GM19023 (cell line): ENCODE data around the gene ANKRD6.

Experiments used
- ATAC-seq: cut with Tn5 transposase; IDR thresholded peaks from one replicate; pipeline ENCODE4 v1.9.1; 2021; ENCODE audit warnings: mild to moderate bottlenecking, moderate library complexity; ENCODE audit not compliant: unreplicated experiment

Gene ANKRD6

DNA sequence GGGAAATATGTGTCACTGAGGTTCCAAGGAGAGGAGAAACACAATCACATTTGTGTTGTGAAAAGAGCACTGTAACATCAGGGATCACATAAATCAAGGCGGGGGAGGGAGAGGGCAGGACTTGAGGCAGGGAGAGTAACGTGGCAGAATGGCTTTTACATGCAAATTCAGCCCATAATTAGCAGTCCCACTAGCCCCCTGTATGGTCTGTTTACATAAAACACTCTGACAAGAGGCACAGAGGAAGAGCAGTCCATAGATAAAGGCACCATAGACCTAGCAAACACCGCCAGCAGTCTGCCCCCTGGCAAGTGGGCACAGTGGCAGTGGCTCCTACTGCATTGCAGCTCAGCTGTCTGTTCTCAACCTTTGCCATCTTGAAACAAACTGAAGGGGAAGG lies 122.9 kb downstream of the ANKRD6 start:
- no peak for ATAC-seq

DNA sequence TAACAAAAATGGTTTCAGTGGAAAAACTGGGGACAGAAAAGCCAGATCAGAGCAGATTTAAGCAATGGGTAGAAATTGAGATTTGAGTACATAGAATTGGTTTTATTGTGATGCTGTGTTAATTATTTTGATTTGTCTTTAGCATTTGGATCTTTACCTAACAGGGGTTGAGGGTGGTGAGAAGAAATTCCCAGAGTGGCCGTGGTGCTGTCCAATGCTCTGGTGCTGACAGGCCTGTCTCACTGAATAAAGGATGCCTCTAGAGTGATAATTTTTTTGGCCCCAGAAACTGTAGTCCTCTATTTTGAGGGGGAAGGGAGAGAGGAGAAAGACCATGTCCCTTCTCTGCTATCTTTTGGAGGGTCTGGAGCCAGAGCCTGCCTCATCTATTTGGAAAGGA lies 126.5 kb downstream of the ANKRD6 start:
- no peak for ATAC-seq

DNA sequence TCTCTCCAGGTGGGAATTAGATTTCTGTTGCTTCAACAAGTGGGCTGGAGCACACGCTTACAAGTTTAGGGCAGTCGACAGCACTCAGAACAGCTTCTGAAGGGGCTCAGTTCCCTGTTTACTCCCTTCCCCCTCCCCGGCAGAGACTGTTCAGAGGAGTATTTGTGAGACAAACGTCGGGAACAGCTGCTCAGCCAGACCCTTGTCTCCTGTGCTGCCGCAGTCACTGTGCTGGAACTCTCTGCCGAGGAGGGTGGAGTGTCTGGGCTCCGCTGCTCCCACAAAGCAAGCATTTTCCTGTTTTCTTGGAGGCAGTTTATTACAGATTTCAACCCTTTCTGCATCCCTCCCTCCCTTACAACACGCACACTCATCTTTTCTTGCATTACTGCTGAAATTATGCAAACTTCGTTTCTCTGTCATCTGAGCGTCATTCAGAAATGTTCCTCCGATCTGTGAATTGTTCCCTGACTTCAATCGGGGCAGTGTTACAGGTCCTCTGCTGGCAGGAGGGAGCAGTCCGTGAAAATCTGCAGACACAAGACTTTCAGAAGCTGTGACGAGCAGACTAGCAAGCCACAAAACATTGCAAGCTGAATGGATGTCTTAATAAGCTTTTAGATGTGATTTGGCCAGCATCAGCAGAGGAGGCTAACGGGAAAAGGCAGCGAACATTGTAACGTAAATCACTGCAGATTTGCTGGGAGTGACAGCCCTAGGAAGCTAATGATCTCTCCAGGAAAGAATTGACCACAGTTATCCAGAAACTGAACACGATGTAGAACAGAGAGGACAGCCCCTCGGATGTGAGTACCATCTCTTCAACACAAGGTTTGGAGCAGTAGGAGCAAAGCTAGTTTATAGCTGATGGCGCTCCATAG lies 129.4 kb downstream of the ANKRD6 start:
- ATAC-seq = no peak

DNA sequence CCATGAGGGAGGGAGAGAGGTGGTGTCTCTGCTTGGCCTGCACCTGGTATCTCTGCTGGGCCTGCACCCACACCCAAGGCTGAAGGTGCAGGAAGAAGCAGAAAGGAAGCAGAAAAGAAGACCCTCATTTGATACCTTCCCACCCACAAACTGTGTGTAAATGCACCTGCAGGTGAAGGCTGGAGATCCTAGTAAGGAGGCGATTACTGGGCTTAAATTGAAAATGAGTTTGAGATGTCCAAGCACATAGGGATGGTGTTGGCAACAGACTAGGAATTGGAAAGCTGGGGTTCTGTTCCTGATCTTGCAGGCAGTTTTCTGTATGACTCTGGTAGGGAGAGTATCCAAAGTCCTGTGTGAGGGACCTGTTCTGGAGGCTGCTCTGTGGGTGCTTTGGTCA lies 130.9 kb downstream of the ANKRD6 start:
- ATAC-seq = no peak

DNA sequence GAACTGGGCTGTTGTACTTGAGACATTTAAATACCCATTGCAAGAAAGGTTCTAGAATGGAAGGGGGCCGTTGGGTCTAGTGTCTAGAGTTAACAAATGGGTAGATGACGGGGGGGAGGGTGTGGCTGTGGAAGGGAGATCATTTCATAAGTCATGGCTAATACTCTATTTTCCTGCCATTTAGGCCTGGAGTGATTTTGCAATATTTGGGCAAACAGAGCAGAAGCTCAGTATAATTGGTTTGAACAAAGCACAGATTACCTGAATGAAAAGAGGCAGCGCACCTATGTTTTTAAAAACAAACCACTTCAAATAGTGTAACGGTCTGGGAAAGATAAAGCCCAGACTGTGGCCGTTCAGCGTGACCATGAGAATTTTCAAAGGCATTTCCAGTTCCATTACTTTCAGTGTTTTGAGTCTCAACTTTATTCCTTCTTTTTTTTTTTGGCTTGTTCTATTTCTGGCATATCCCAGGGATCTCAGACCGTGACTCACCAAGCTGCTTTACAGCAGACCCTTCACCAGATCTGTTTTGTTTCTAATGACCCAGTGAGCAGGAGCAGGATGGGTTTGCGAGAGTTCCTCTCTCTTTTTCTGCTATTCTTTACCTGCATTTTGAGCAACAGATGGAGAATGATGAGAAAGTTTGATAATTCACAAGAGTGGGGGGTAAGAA lies 131.9 kb downstream of the ANKRD6 start:
- ATAC-seq = no peak

DNA sequence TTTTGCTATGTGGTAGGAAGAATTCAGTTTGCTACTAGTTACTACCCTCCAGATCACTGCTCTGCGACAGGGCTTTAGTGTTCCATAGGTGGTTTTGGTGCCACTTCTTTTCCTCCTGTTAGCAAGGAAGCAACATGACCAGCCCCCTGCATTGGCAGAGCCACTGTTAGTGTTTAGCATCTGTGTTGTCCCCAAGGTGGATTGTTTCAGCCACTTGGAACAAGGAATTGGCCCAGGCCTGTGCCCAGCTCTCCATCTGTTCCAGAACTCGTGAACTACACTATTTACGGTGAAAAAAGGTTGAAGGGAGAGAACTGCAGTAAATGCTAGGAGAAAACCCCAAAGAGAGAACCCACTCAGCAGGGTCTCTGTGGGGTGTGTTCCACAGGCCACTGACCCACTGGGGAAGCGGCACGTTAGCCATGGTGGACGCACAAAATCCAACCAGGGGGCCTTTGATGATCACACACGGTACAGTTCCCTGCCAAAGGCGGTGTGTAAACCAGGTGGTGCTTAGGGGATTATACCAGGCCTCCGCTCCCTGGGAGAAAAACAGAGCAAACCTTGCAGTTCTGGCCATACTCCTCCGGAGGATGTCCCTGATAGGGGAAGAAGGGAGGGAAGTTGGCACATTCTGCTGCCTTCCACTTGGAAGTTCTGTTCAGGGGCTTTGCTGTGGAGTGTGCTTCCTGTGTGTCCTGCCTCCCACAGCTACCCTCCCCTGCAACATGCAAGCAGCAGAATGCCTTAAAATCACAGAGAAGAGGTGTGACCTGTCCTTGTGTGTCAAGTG lies 133.3 kb downstream of the ANKRD6 start:
- no peak for ATAC-seq

DNA sequence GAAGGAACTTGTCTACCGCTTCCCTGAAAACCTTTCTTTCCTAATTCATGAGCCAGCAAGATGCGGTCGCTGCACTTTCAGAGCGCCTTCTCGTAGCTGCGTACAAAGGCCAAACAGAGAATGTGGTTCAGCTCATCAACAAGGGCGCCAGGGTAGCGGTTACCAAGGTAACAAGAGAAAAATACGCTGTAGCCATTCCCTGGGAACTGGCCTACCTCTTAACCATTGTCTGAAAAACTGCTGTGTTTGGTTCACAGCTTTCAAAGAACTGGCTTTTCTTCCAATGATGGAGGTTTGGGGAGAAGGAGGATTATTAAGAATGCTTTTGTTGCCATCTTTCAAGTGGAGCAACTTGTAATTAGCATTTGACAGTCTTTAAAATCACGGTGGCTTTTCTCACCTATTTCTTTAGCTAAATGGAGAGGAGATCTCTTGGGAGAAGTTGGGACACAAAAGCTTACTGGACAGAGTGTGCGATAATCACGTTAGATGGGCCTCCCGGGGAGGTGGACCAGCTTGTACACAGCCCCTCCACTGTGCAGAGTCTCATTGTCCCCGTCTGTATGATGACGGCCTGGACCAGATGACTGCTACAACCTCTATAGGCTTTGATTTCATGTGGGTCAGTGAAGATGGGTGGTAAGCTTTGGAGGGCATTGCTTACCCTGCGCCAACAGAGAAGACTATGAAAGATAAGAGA lies 134.1 kb downstream of the ANKRD6 start:
- ATAC-seq = no peak

DNA sequence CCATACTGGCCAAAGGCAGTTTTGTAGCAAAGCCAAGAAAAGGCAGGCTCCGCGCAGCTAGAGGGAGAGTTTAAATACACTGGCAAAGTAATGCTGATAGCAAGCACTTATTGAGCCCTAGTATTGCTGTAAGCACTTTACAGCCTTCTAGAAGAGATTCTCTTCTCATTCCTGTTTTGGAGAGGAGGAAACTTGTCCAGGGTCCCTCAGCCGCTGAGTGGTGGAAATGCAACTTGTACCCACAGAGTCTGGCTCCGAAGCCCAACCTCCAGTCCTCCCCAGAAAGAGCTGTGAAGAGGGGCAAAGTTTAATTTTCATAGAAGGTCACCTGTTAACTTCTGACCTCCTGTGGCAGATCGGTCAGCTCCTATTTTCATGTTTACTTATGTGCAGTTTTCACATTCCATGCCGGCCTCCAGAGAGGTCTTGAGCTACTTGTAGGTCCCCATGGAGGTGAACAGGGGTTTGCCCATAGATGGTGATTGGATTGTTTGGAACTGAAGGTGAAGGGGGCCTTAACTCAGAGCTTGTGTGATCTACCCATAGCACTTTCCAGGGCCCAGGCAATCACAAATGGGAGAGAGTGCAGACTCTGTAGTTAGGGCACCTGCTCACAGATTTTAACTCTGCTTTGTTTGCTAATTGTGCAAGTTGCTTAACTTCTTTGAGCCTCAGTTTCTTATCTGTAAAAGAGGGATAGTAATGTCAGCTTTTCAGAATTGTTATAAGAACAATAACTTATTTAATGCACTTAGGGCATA lies 134.9 kb downstream of the ANKRD6 start:
- ATAC-seq = no peak

DNA sequence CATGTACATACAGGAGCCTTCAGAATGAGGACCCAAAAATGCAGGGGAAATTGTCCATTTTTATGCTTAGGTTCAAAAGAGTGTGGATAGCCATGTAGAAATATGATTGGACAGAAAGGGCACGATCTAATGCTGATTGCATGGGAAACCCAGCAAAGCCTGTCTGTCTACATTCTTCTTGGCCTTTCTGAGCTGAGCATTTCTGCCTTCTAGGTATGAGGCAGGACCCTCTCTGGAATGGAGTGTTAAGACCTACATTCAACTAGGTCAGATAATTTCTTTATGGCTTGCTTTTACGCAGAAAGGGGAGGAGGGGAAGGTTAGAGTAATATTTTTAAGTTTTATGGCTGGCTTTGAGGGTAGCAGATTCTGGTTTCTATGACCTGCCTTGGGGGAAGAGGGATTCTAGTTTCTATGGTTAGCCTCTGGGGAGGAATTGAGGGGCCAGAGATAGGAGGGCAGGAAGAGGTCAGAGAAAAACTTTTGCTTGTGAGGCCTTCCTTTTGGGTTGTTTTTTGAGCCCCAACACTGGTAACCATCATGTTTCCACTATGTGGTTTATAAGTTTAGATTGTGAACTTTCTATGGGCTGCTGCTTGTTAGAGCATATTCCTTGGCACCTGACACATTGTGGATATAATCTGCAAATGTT lies 142.1 kb downstream of the ANKRD6 start:
- ATAC-seq = no peak

DNA sequence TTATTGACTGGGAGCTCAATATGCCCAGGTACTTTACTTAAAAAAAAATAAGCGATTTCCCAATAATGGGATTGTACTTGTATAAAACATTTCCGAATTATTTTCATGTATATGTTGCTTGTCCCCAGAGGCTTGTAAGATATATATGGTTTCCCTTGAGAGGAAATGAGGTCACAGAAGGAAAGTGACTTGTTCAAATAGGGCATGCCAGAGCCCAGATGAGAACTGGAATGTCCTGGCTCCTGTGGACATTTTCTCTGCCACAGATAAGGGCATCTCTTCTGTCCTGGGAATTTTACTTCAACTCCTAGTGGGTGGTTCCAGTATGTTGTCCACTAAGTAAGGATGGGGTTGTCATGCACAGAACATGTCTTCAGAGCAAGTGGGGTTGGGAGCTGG lies 142.6 kb downstream of the ANKRD6 start:
- no peak for ATAC-seq

DNA sequence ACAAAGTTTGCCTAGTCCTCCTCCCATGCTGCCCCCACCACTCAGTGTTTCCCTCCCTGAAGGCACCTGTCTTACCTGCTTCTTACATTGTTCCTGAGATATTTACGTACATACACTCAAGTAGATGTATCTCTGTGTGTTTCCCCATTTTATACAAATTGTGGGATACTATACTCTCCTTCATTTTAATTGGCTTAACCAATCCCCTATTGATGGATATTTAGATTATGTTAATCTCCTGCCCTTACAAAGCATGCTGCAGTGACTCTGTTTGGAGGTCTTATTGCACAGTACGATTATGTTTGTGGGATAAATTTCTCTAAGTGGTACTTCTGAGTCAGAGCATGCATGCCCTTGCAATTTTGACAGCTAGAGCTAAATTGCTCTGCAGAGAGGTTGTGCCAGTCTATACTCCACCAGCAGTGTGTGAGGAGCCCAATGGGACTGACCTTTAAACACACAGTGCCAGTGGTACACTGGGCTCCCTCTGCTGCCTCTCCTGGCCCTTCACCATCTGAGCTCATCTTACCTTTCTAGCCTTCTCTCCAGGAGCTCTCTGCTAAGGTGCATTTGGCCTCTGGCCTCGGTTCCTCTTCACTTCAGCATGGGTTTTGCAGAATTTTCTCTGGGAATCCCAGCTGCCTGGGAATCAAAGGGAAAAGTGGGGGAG lies 148.2 kb downstream of the ANKRD6 start:
- no peak for ATAC-seq

DNA sequence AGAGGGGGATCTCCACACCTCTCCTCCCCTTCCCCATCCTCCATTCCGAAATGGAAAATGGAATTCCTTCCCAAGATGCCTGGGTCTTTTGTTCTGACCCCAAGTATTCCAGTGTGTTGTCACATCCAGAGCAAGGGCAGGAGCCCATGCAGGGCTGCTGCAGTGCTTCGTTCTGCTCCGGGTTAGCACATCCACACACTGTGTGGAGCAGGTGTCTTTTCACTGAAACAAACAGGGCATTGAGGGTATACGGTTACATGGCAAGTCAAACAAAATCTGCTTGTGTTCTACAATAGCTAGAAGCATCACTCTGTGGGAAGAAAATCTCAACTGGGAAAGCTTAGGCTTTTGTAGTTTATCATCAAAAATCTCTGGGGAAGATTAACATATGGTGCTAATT lies 148.7 kb downstream of the ANKRD6 start:
- no peak for ATAC-seq

DNA sequence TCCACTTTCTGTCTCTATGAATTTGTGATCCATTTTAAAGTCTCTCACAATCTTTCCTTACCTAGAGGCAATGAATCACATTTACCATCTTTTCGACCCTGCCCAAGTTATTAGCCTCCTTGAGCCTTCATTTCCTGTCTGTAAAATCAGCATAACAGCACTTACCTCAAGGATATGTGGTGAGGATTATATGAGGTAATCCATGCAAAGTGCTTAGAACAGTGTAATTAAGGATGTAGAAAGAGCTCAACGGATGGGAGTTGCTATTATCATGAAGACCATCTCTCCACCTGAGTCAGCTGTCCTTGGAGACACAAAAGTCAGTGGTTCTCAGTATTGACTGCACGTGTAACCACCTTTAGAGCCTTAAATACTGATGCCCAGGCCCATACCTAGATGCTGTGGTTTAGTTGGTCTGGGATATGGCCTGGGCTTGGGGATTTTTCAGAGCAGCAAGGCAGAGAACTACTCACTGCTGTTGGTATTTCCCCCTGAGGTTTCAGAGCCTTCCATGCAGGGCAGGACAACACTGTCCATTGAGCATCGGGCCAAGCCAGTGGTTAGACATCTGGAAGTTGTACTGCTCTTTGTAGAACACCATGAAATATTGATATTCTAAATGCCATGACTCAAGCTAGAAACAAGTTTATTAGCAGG lies 149.8 kb downstream of the ANKRD6 start:
- ATAC-seq = no peak

DNA sequence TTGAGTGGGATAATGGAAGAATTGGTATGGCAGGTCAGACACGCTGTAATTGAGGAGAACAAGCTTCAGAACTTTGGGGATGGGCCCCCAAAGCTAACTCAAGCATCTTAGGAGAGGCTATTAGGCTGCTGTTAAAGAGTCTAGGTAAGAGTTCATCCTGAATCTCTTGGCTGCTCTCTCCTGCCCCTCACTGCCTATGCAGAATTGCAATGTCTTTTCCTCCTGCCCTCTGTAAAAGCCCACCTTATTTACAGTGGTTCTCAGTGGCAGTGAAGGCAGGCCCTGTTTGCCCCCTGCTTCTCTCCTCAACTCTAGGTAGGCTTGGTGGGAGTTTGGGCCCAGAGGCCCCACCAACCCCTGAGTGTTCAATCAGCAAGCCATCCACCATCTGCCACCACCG lies 150.6 kb downstream of the ANKRD6 start:
- ATAC-seq = no peak

DNA sequence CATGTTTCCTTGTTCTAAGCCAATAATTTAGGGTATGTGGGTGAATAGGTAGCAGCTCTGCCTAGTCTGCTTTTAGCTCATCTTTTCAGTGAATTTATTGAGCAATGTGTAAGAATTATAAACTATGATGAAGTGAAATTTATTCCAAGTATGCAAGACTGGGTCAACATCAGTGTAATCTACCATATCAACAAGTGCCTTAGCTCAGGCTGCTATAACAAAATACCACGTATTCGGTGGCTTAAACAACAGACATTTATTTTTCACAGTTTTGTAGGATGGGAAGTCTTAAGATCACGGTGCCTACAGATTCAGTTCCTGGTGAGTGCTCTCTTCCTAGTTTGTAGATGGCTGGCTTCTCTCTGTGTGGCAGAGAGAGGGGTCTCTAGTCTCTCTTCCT lies 151.6 kb downstream of the ANKRD6 start:
- no peak for ATAC-seq

DNA sequence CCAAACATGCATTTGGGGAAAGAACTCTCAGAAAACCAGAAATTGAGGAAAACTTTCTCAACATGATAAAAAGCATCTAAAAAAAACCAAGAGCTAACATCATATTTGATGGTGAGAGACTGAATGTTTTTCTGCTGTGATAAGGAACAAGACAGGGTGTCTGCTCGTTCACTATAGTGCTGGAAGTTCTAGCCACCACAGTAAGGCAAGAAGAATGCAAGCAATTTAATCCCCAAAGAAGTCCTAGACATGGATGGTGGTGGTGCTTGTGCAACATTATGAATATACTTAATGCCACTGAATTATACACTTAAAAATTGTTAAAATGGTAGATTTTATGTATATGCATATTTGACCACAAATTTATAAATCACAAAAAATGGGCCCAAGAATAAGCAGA lies 152.2 kb downstream of the ANKRD6 start:
- ATAC-seq = no peak

DNA sequence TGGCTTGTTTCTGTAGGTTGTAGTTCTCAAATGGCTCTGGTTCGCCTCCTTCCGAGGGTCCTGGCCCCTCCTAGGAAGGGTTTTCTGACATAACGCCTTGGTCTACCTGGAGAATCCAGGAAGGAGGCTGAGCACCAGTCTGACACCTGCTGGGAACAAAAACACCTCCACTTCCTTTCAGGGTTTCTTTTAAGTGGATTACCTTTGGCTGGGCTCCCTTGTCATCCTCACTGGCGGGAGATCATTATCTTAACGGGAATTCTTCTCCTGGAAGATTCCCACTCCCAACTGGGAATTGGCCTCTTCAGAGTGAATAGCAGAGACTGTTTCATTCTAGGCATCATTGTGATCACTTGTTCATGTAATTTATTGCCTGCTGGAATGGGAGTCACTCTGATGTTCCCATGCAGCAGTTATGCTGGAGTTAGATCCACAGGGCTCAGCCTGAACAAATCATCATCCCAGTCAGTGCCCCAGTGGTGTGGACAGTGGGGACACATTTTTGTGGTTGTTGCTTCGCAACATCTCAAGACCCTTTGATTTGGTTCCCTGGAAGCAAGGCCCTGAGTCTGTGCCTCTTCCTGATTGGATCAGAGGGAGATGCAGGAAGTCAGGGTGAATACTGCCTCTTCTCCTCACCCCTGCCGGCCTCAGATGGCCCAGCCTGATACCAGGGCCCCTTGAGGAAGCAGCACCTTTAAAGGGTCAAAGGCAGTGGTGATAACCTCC lies 156.5 kb downstream of the ANKRD6 start:
- ATAC-seq = no peak

DNA sequence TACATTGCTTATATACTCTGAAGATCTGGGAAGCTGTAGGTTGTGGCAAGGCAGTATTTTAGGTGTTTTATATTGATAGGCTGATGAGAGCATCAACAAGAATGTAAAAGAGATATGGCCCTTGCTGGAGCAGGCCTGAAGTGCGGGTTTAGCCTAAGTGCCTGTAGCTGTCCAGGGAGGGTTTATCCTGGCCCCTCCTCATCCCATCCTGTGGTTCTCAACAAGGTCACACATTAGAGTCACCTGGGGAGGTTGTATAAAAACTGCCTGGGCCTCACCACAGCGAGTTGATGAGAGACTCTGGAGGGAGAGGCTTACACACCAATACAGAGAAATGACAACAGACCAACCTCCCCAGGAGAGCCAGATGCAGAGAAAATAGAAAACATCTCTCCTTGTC lies 157.2 kb downstream of the ANKRD6 start:
- no peak for ATAC-seq
